AG04450 (cell line): ENCODE results near the gene PCGF1. TPM values are rescaled to one million over a fixed set of nuclear protein-coding genes. Genes with fewer than 3 reads are reported as not detected.
"Not testable (repeated sequence)": the region's sequence is repeated elsewhere in the genome, so short reads cannot be mapped to it uniquely, and the experiment has no call there.

Source experiments
- CTCF ChIA-PET: fragments of 300-600, 350-600 bp; formaldehyde crosslinking; extraction: SDS; loops from one replicate; lab custom pipeline; 2022; ENCODE audit warnings: antibody characterized with exemption, inconsistent platforms; lab: Charles Lee
- POLR2A ChIA-PET: fragments of 350-600 bp; formaldehyde crosslinking; extraction: SDS; loops from one replicate; lab custom pipeline; 2021; ENCODE audit warnings: antibody characterized with exemption, inconsistent platforms; lab: Yijun Ruan, JAX
- DNase-seq: peaks from one replicate; pipeline ENCODE4 v3.0.0-alpha.2; 2011; ENCODE audit warnings: low read depth, low spot score
- H3K27ac ChIP-seq: one replicate; pipeline ENCODE4 v1.5.1; 2012; ENCODE audit warnings: low read depth, low read length, control low read depth
- H3K27me3 ChIP-seq: one replicate; pipeline ENCODE4 v1.6.0; 2012; ENCODE audit warnings: low read length; ENCODE audit not compliant: control insufficient read depth, insufficient read depth
- H3K4me3 ChIP-seq: 2 replicates; pipeline ENCODE4 v1.5.1; 2011; ENCODE audit warnings: mild to moderate bottlenecking, low read depth, low read length, control low read depth
- H3K9me3 ChIP-seq: 2 replicates; pipeline ENCODE4 v1.5.1; 2012; ENCODE audit warnings: low read length; ENCODE audit not compliant: control insufficient read depth, insufficient read depth
- polyA plus RNA-seq: library from polyadenylated mRNA; depleted of rRNA; stranded (reverse); fragments of >200 nt; gene quantifications from 2 replicates; pipeline ENCODE4 v1.2.3, GENCODE V29; 2011
- TF ChIP-seq, protein P1 (sequence below): IDR thresholded peaks from 2 replicates; pipeline ENCODE4 v1.5.1; 2011; ENCODE audit warnings: low read depth, low read length, control low read depth, inconsistent platforms

Gene PCGF1
- polyA plus RNA-seq, 1 experiment, result 20.9 TPM

DNA sequence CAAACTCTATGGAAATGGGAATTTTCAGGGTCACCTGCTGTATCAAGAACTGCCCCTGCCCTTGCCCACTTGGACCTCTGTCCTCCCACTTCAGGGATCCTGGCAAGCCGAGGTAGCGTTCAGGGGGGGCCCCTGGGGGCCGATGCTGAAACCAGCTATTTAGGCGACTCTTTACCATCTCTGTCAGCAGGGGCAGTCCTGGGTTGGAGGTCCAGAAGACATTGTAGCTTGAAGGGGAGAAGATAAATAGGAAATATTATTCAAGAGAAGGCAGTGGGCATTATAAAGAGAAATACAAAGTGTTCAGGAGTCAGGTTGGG is 44.7 kb downstream of the PCGF1 start:
- no peak overlapping the region for H3K4me3 ChIP-seq
- ChIA-PET POLR2A (no interaction called here), CTCF (no interaction called here)
- no peak for DNase-seq
- H3K27ac ChIP-seq, result no peak overlapping the region
- H3K27me3 ChIP-seq, result no peaks in the 10 kb centered on the region
- TF ChIP-seq, protein P1, sequence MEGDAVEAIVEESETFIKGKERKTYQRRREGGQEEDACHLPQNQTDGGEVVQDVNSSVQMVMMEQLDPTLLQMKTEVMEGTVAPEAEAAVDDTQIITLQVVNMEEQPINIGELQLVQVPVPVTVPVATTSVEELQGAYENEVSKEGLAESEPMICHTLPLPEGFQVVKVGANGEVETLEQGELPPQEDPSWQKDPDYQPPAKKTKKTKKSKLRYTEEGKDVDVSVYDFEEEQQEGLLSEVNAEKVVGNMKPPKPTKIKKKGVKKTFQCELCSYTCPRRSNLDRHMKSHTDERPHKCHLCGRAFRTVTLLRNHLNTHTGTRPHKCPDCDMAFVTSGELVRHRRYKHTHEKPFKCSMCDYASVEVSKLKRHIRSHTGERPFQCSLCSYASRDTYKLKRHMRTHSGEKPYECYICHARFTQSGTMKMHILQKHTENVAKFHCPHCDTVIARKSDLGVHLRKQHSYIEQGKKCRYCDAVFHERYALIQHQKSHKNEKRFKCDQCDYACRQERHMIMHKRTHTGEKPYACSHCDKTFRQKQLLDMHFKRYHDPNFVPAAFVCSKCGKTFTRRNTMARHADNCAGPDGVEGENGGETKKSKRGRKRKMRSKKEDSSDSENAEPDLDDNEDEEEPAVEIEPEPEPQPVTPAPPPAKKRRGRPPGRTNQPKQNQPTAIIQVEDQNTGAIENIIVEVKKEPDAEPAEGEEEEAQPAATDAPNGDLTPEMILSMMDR, result no peak
- H3K9me3 ChIP-seq, result no peaks in the 10 kb centered on the region; the same call in 1 of the 2 replicates

DNA sequence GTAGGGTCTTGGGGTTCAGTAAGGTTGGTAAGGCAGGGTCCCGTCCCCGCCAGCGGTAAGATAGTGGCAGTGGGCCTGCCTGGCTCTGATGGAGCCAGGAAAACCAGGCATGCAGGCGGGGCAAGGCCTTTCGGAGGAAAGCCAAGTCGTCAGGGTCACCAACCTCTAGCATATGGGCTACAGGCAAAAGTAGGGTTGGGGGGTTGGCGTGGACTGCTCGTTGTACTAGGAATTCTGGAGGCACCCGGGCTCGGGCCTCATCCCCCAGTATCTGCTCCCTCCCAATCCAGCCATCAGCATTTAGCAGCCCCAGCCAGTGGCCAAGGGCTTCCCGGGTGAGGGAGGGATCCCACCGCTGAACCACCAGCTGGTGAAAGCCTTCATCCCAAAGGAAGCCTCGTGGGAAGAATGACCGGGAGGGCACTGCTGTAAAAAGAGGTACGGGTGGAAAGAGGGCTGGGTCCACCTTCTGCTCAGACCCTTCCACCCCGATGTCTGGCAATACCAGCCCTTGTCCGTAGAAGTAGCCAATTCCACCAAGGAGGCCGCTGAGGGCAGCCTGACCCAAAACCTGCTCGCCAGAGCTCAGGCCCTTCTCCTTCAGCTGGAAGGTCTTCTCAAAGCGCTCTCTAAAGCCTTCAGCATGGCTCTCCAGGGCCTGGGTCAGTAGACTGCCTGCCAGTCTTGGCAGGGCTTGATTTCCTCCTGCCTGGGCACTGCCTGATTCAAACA is 45.3 kb downstream of the PCGF1 start:
- peak overlapping the region; percentile 11 for H3K27ac ChIP-seq
- no peak overlapping the region for H3K4me3 ChIP-seq
- no peak for DNase-seq
- ChIA-PET CTCF (interaction anchor here (1.2 kb wide), 1 partner anchor 160 kb away, joined by 14 read pairs; no protein-coding TSS in a partner anchor), POLR2A (no interaction called here)
- H3K9me3 ChIP-seq, result no peaks in the 10 kb centered on the region; the same call in 1 of the 2 replicates
- TF ChIP-seq, protein P1, result no peak
- H3K27me3 ChIP-seq, result no peaks in the 10 kb centered on the region

DNA sequence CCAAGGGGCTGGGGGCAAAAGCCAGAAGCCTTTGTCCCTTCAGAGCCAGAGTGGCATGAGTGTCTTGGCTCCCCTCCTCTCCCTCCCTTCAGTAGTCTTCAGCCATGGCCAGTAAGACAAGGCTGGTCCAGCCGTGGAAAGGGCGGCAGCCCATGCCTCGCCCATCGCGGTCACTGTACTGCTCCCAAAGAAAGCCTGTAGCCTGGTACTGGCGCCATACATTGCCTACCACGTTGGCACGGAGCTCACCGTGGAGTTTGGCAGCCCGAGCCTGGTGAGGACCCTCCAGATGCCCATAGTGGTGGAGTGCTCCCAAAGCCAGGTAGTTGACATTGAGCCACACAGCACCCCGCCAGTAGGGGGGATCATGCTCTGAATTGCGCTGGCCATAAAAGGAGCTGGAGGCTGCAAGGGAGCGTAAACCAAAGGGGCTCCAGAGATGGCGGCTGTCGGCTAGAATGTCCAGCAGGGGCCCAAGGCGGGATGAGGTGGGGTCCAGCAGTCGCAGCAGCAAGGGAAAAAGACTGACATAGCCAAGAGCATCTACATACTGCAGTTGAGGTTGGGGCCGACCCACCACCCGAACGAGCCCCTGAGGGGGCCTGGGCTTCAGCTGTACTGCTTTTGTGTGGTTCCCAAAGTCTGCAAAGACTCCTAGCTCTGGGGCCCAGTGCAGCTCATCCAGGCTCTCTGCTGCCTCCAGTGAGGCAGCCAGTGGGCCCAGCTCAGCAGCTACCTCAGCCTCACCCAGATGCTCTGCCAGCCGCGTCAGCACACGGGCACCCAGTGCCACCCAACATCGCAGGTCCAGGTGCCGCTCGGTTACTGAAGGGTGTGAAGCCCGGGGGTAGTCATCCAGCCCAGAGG is 46.1 kb downstream of the PCGF1 start:
- CTCF ChIA-PET, result interaction anchor here (1.2 kb wide), 1 partner anchor 161 kb away, joined by 14 read pairs; no protein-coding TSS in a partner anchor

DNA sequence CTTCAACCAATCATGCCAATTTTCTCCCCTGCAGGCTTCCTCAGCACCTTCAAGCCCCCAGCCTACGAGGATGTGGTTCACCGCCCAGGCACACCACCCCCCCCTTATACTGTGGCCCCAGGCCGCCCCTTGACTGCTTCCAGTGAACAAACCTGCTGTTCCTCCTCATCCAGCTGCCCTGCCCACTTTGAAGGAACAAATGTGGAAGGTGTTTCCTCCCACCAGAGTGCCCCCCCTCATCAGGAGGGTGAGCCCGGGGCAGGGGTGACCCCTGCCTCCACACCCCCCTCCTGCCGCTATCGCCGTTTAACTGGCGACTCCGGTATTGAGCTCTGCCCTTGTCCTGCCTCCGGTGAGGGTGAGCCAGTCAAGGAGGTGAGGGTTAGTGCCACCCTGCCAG is 47.3 kb downstream of the PCGF1 start:
- H3K4me3 ChIP-seq, POLR2A ChIA-PET, H3K27me3 ChIP-seq, H3K9me3 ChIP-seq, DNase-seq: not testable (repeated sequence)
- H3K27ac ChIP-seq, result peak overlapping the region; percentile 11
- CTCF ChIA-PET, result interaction anchor here (1.1 kb wide), 1 partner anchor 12 kb away, joined by 3 read pairs; the partner anchor contains the start of gene MRPL53

More for the DNA sequence above, 46.1 kb downstream of the PCGF1 start:
- Histone ChIP-seq H3K27me3 (no peaks in the 10 kb centered on the region), H3K27ac (no peak overlapping the region), H3K9me3 (no peaks in the 10 kb centered on the region; the same call in 1 of the 2 replicates), H3K4me3 (no peak overlapping the region)
- TF ChIP-seq, protein P1, result peak; percentile 28
- no peak for DNase-seq
- POLR2A ChIA-PET, result interaction anchor here (0.6 kb wide), 1 partner anchor 28 kb away, joined by 6 read pairs; no protein-coding TSS in a partner anchor

DNA sequence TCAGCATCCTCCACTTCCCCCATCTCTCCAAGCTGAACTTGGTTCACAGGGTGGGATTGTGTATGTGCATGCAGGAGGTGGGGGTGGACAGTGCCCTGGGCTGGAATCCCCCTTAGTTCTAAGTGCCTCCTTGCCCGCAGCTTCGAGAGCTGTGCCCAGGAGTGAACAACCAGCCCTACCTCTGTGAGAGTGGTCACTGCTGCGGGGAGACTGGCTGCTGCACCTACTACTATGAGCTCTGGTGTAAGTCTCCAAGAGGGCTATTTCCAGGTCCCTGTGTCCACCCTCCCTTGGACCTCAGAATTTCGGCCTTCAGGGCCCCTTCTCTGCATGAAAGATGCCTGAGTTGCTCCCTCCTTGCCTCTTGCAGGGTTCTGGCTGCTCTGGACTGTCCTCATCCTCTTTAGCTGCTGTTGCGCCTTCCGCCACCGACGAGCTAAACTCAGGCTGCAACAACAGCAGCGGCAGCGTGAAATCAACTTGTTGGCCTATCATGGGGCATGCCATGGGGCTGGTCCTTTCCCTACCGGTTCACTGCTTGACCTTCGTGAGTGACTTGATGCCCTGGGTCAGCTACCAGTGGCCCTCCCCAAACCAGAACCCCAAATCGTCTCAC is 47.9 kb downstream of the PCGF1 start:
- H3K9me3 ChIP-seq, DNase-seq, H3K27me3 ChIP-seq, H3K27ac ChIP-seq: not testable (repeated sequence)
- ChIA-PET CTCF (interaction anchor here (1.1 to 2.7 kb wide), 4 partner anchors 13 to 129 kb away, joined by 3 to 6 read pairs (median 4); partner anchors contain the start of genes CCDC142, MRPL53 and TTC31), POLR2A (interaction anchor here (2.2 kb wide), 1 partner anchor 12 kb away, joined by 13 read pairs; the partner anchor contains the start of gene MRPL53)
- peak overlapping the region; percentile 68 for H3K4me3 ChIP-seq
